H9 (cell line): ENCODE results near the gene POU2F1. TPM values are rescaled to one million over a fixed set of nuclear protein-coding genes. Genes with fewer than 3 reads are reported as not detected.

ENCODE experiments used
- DNase-seq: peaks from one replicate; pipeline ENCODE4 v3.0.0-alpha.2; 2017
- H2AFZ ChIP-seq: one replicate; pipeline ENCODE4 v1.6.1; 2013; ENCODE audit warnings: mild to moderate bottlenecking, low read length, control low read depth, moderate library complexity
- H2AK5ac ChIP-seq: 2 replicates; pipeline ENCODE4 v1.6.1; 2013; ENCODE audit warnings: low read length, control low read depth, mixed read lengths; ENCODE audit not compliant: insufficient read length
- H2BK120ac ChIP-seq: one replicate; pipeline ENCODE4 v1.6.1; 2013; ENCODE audit warnings: low read depth, mild to moderate bottlenecking, low read length, control low read depth, inconsistent platforms; ENCODE audit not compliant: poor library complexity, severe bottlenecking
- H2BK12ac ChIP-seq: 2 replicates; pipeline ENCODE4 v1.6.1; 2013; ENCODE audit warnings: low read length, control low read depth, mixed read lengths, low read depth; ENCODE audit not compliant: insufficient read length
- H2BK15ac ChIP-seq: 2 replicates; pipeline ENCODE4 v1.6.1; 2013; ENCODE audit warnings: low read depth, low read length, control low read depth
- H2BK20ac ChIP-seq: one replicate; pipeline ENCODE4 v1.6.1; 2013; ENCODE audit warnings: low read depth, mild to moderate bottlenecking, low read length, control low read depth, inconsistent platforms; ENCODE audit not compliant: poor library complexity, severe bottlenecking
- H2BK5ac ChIP-seq: 2 replicates; pipeline ENCODE4 v1.6.1; 2013; ENCODE audit warnings: low read length, control low read depth, mixed read lengths; ENCODE audit not compliant: insufficient read length
- H3K14ac ChIP-seq: 2 replicates; pipeline ENCODE4 v1.6.1; 2013; ENCODE audit warnings: low read length, control low read depth; ENCODE audit not compliant: insufficient read depth
- H3K18ac ChIP-seq: 2 replicates; pipeline ENCODE4 v1.6.1; 2013; ENCODE audit warnings: low read depth, mild to moderate bottlenecking, mixed read lengths, low read length, control low read depth; ENCODE audit not compliant: insufficient read length
- H3K23ac ChIP-seq: 2 replicates; pipeline ENCODE4 v1.6.1; 2013; ENCODE audit warnings: low read length, control low read depth, mixed read lengths, low read depth; ENCODE audit not compliant: insufficient read length
- H3K23me2 ChIP-seq: 2 replicates; pipeline ENCODE4 v1.6.1; 2013; ENCODE audit warnings: low read depth, mild to moderate bottlenecking, mixed read lengths, low read length, control low read depth; ENCODE audit not compliant: insufficient read length, poor library complexity, severe bottlenecking
- H3K27ac ChIP-seq: 2 replicates; pipeline ENCODE4 v1.5.1; 2013; ENCODE audit warnings: low read length, control low read depth, mixed read lengths, low read depth; ENCODE audit not compliant: insufficient read length
- H3K27me3 ChIP-seq: 2 replicates; pipeline ENCODE4 v1.6.1; 2013; ENCODE audit warnings: low read length, control low read depth, inconsistent platforms; ENCODE audit not compliant: insufficient read depth
- H3K4ac ChIP-seq: 2 replicates; pipeline ENCODE4 v1.6.1; 2013; ENCODE audit warnings: low read depth, mild to moderate bottlenecking, control low read depth, inconsistent platforms, low read length, moderate library complexity
- H3K4me1 ChIP-seq: 2 replicates; pipeline ENCODE4 v1.6.1; 2013; ENCODE audit warnings: low read length, control low read depth, inconsistent platforms; ENCODE audit not compliant: insufficient read depth
- H3K4me2 ChIP-seq: 2 replicates; pipeline ENCODE4 v1.6.1; 2013; ENCODE audit warnings: low read length, control low read depth, mixed read lengths; ENCODE audit not compliant: insufficient read length, insufficient read depth
- H3K56ac ChIP-seq: 2 replicates; pipeline ENCODE4 v1.6.1; 2013; ENCODE audit warnings: low read depth, mild to moderate bottlenecking, mixed read lengths, low read length, control low read depth; ENCODE audit not compliant: insufficient read length
- H3K79me1 ChIP-seq: 2 replicates; pipeline ENCODE4 v1.6.1; 2013; ENCODE audit warnings: low read depth, mild to moderate bottlenecking, moderate library complexity, low read length, control low read depth, inconsistent platforms; ENCODE audit not compliant: insufficient read depth, poor library complexity, severe bottlenecking
- H3K79me2 ChIP-seq: 2 replicates; pipeline ENCODE4 v1.6.1; 2013; ENCODE audit warnings: low read length, control low read depth, inconsistent platforms; ENCODE audit not compliant: insufficient read depth
- H3K9ac ChIP-seq: 2 replicates; pipeline ENCODE4 v1.6.1; 2013; ENCODE audit warnings: low read length, control low read depth, mixed read lengths; ENCODE audit not compliant: insufficient read length; ENCODE audit errors: extremely low read depth
- H3K9me3 ChIP-seq: one replicate; pipeline ENCODE4 v1.6.1; 2013; ENCODE audit warnings: low read depth, low read length, inconsistent platforms; ENCODE audit not compliant: control insufficient read depth
- H3T11ph ChIP-seq: one replicate; pipeline ENCODE4 v1.6.1; 2013; ENCODE audit warnings: mild to moderate bottlenecking, low read length, control low read depth, inconsistent platforms
- H4K20me1 ChIP-seq: one replicate; pipeline ENCODE4 v1.6.1; 2013; ENCODE audit not compliant: control insufficient read depth, insufficient read length, insufficient read depth
- H4K5ac ChIP-seq: 2 replicates; pipeline ENCODE4 v1.6.1; 2013; ENCODE audit warnings: low read depth, mild to moderate bottlenecking, mixed read lengths, low read length, control low read depth; ENCODE audit not compliant: insufficient read length
- H4K8ac ChIP-seq: replicated peaks from 2 replicates; pipeline ENCODE4 v1.6.1; 2013; ENCODE audit warnings: low read length, control low read depth, mixed read lengths, low read depth; ENCODE audit not compliant: insufficient read length
- H4K91ac ChIP-seq: 2 replicates; pipeline ENCODE4 v1.6.1; 2013; ENCODE audit warnings: low read depth, mild to moderate bottlenecking, moderate library complexity, mixed read lengths, low read length, control low read depth; ENCODE audit not compliant: insufficient read length
- H3K27ac Mint-ChIP-seq, 3 experiments: 2 replicates in 2 of 3; 3 replicates in 1 of 3; pipeline ENCODE4 v1.8.0; 2020 to 2021; ENCODE audit warnings: mixed read lengths in 3 of 3, mild to moderate bottlenecking in 1 of 3, moderate library complexity in 1 of 3
- H3K27me3 Mint-ChIP-seq: 2 replicates; pipeline ENCODE4 v1.8.0; 2021; ENCODE audit warnings: low read depth, mild to moderate bottlenecking, moderate library complexity, mixed read lengths
- H3K36me3 Mint-ChIP-seq, 3 experiments: 2 replicates in 2 of 3; 3 replicates in 1 of 3; pipeline ENCODE4 v1.8.0; 2020 to 2021; ENCODE audit warnings: low read depth in 3 of 3, mixed read lengths in 3 of 3; ENCODE audit not compliant: insufficient read depth in 1 of 3
- H3K4me1 Mint-ChIP-seq, 2 experiments: 2 replicates each; pipeline ENCODE4 v1.8.0; 2020; ENCODE audit warnings: mixed read lengths in 2 of 2
- H3K4me3 Mint-ChIP-seq, 2 experiments: 2 replicates in 1 of 2; 3 replicates in 1 of 2; pipeline ENCODE4 v1.8.0; 2020 to 2021; ENCODE audit warnings: mild to moderate bottlenecking in 2 of 2, mixed read lengths in 2 of 2, moderate library complexity in 1 of 2
- H3K9me3 Mint-ChIP-seq, 2 experiments: 2 replicates in 1 of 2; 3 replicates in 1 of 2; pipeline ENCODE4 v1.8.0; 2020; ENCODE audit warnings: mild to moderate bottlenecking in 2 of 2, mixed read lengths in 2 of 2, moderate library complexity in 1 of 2
- WGBS: extraction: QIAGEN DNeasy Blood & Tissue Kit; methylation state at CpG from one replicate; pipeline ENCODE4 v1.1.7; 2013; ENCODE audit warnings: missing lambda C conversion rate, low lambda C conversion rate, mixed read lengths; ENCODE audit not compliant: insufficient read length; ENCODE audit errors: extremely low coverage; 5-methylcytosine and 5-hydroxymethylcytosine counted together
- total RNA-seq: library from RNA; stranded (reverse); gene quantifications from 2 replicates; pipeline ENCODE4 v1.2.1, GENCODE V29; 2021
- TF ChIP-seq, protein P1 (sequence below): fragments of 200-600 bp; sonication (generic); conservative IDR thresholded peaks from 3 replicates; pipeline ENCODE4 v1.8.0; 2021; ENCODE audit warnings: antibody characterized with exemption, mild to moderate bottlenecking

Gene POU2F1
- total RNA-seq, 1 experiment from 2014 or later: 62.5 TPM

DNA sequence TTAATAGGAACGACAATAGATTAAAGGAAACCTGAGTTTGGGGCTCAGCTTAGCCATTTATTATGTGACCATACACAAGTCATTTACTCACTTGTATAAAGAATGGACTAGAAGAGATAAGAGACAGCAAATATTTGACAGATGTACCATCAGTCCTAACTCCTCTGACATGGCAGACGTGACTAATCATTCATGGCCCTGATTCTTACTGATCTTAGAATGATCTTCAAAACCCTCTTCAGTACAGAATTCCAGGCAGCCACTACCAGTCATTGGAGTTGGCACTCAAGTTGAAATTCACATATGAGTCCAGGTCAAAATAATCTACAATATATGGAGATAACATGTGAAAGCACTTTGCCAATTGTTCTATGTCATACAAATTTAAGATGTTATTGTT is 21.0 kb upstream of the POU2F1 start:
- Mint-ChIP-seq H3K27me3 (no peaks in the 10 kb centered on the region), H3K36me3 (no peaks in the 10 kb centered on the region; a peak in 1 of 7 replicates), H3K4me1 (peaks cover 21 to 22% of the 10 kb centered on the region in 2 experiments), H3K9me3 (peaks cover under 1 to 5% of the 10 kb centered on the region in 2 experiments; a peak in 3 of 5 replicates), H3K4me3 (no peak overlapping the region), H3K27ac (no peak overlapping the region)
- TF ChIP-seq, protein P1, sequence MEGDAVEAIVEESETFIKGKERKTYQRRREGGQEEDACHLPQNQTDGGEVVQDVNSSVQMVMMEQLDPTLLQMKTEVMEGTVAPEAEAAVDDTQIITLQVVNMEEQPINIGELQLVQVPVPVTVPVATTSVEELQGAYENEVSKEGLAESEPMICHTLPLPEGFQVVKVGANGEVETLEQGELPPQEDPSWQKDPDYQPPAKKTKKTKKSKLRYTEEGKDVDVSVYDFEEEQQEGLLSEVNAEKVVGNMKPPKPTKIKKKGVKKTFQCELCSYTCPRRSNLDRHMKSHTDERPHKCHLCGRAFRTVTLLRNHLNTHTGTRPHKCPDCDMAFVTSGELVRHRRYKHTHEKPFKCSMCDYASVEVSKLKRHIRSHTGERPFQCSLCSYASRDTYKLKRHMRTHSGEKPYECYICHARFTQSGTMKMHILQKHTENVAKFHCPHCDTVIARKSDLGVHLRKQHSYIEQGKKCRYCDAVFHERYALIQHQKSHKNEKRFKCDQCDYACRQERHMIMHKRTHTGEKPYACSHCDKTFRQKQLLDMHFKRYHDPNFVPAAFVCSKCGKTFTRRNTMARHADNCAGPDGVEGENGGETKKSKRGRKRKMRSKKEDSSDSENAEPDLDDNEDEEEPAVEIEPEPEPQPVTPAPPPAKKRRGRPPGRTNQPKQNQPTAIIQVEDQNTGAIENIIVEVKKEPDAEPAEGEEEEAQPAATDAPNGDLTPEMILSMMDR: no peak
- Histone ChIP-seq H2BK5ac (no peak overlapping the region), H3K9me3 (peaks cover 4% of the 10 kb centered on the region), H2BK15ac (no peak overlapping the region), H3K23ac (no peak overlapping the region), H3K56ac (no peak overlapping the region), H3K27me3 (no peaks in the 10 kb centered on the region), H3K14ac (no peak overlapping the region), H3K9ac (no peak overlapping the region), H3K23me2 (no peaks in the 10 kb centered on the region), H4K91ac (no peak overlapping the region), H2AK5ac (no peak overlapping the region), H3K4me1 (0 out of 2 replicates have a peak, but pooled peaks cover 2% of the 10 kb centered on the region), H4K20me1 (no peaks in the 10 kb centered on the region), H2BK20ac (no peak overlapping the region), H4K8ac (no peak overlapping the region), H4K5ac (no peak overlapping the region), H3T11ph (no peak overlapping the region), H3K79me1 (no peaks in the 10 kb centered on the region), H2BK120ac (no peak overlapping the region), H3K79me2 (no peaks in the 10 kb centered on the region), H3K4me2 (no peak overlapping the region), H3K4ac (no peak overlapping the region), H3K18ac (no peak overlapping the region), H3K27ac (no peak overlapping the region), H2AFZ (no peak overlapping the region), H2BK12ac (no peak overlapping the region)
- no peak for DNase-seq
- WGBS: no CpG with 5 or more reads among the region's 2 CpGs
